Measurements from ENCODE around the gene RPL27.

DNA sequence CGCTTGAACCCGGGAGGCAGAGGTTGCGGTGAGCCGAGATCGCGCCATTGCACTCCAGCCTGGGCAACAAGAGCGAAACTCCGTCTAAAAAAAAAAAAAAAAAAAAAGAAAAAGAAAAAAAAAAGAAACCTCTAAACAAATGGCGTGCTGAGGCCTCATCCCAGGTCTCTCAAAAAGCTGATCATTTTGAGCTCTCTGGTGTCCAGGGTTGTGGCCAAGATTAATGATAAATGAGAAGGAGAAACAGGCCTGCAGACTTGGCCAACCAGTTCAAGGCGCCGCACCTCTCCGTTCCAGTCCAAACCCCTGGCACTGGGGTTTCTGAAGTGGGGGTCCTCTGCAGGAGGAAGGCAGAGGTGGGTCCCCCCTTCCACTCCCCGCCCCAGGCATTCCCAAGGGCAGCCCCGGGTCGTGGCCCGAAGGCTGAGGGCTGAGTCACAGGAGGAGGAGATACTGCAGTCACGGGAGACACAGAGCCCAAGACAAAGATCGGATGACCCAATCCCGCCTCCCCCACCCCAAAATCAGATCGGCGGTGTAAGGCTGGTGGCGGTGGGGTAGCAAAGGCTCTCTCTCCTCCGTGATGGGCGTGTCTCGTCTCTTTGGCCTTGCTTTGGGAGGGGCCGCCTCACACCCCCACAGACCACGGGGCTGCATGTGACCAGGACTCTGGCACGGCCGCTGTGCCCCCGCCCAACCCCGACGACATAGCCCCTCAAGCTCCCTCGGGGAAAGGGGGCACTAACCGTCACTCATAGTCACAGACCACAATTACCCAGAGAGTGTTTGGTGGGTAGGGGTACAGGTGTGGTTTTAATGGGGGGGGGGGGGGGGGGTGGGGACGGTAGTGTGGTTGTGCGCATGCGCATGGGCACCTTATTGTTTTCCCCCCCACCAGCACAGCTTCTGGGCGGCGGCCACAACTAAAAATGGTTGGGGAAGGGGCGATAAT lies 22.8 kb downstream of the RPL27 start:
- TF ChIP-seq POLR2A (IDR thresholded peaks at IDR 0.05): no peak
- TF ChIP-seq, protein P1, sequence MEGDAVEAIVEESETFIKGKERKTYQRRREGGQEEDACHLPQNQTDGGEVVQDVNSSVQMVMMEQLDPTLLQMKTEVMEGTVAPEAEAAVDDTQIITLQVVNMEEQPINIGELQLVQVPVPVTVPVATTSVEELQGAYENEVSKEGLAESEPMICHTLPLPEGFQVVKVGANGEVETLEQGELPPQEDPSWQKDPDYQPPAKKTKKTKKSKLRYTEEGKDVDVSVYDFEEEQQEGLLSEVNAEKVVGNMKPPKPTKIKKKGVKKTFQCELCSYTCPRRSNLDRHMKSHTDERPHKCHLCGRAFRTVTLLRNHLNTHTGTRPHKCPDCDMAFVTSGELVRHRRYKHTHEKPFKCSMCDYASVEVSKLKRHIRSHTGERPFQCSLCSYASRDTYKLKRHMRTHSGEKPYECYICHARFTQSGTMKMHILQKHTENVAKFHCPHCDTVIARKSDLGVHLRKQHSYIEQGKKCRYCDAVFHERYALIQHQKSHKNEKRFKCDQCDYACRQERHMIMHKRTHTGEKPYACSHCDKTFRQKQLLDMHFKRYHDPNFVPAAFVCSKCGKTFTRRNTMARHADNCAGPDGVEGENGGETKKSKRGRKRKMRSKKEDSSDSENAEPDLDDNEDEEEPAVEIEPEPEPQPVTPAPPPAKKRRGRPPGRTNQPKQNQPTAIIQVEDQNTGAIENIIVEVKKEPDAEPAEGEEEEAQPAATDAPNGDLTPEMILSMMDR (IDR thresholded peaks at IDR 0.05): no peak
